Measurements from ENCODE around the gene PSPN. TPM values are rescaled to one million over a fixed set of nuclear protein-coding genes. Genes with fewer than 3 reads are reported as not detected.

PSPN gene
- total RNA-seq, 1 experiment from 2014 or later: 3.4 TPM

DNA sequence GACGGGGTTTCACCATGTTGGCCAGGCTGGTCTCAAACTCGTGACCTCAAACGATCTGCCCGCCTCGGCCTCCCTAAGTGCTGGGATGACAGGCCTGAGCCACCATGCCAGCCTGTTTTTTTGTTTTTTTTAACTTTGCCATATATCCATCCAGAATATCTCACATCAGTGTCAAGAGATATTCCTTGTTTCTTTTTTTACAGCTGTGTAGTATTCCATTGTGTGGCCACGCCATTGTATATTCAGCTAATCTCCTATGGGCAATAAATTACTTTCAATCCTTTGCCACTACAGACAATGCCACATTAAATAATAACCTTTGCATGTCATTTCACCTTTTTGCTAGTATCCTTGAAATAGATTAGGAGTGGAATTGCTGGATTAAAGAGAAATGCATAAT, 33.6 kb upstream of the PSPN start (continued):
- TF ChIP-seq, protein P1, sequence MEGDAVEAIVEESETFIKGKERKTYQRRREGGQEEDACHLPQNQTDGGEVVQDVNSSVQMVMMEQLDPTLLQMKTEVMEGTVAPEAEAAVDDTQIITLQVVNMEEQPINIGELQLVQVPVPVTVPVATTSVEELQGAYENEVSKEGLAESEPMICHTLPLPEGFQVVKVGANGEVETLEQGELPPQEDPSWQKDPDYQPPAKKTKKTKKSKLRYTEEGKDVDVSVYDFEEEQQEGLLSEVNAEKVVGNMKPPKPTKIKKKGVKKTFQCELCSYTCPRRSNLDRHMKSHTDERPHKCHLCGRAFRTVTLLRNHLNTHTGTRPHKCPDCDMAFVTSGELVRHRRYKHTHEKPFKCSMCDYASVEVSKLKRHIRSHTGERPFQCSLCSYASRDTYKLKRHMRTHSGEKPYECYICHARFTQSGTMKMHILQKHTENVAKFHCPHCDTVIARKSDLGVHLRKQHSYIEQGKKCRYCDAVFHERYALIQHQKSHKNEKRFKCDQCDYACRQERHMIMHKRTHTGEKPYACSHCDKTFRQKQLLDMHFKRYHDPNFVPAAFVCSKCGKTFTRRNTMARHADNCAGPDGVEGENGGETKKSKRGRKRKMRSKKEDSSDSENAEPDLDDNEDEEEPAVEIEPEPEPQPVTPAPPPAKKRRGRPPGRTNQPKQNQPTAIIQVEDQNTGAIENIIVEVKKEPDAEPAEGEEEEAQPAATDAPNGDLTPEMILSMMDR (IDR thresholded peaks at IDR 0.05 in 2 of 3, conservative IDR thresholded peaks at IDR 0.05 in 1 of 3; ENCODE audit: borderline replicate concordance in 1 of 3, insufficient read depth in 1 of 3, low read depth in 2 of 3, low read length in 2 of 3): no peak
- TF ChIP-seq ZNF274 (IDR thresholded peaks at IDR 0.05; ENCODE audit: low read depth, low read length) (no peak), YY1 (IDR thresholded peaks at IDR 0.05; ENCODE audit: extremely low read depth, insufficient replicate concordance, low read depth, low read length) (no peak), SRF (IDR thresholded peaks at IDR 0.05; ENCODE audit: low read depth) (no peak), FOSL1 (IDR thresholded peaks at IDR 0.05; ENCODE audit: low read depth) (no peak), POLR2A (IDR thresholded peaks at IDR 0.05; ENCODE audit: borderline replicate concordance, extremely low read depth, insufficient read depth, insufficient read length) (no peak), JUND (IDR thresholded peaks at IDR 0.05) (no peak)

DNA sequence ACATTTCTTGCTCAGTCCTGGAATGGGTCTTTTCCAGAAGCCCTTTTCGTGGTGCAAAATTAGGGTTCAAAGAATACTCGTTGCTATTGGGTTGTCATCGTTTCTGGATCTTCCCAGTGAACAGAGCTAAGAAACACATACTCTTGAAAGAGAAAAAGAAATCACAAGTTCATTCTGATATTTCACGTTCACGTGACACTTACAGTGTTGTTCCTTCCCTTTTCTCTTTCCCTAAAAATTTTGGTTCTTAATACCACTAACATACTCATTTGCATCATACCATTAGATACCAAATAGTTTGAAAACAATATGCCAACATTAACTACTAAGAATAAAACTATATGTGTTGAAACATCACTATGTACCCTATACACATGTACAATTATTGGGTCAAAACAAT, 30.7 kb upstream of the PSPN start:
- no peak for TF ChIP-seq YY1 (IDR thresholded peaks at IDR 0.05; ENCODE audit: extremely low read depth, insufficient replicate concordance, low read depth, low read length)
- no peak for TF ChIP-seq EZH2phosphoT487 (IDR thresholded peaks at IDR 0.05; ENCODE audit: borderline replicate concordance)
- TF ChIP-seq, protein P2, sequence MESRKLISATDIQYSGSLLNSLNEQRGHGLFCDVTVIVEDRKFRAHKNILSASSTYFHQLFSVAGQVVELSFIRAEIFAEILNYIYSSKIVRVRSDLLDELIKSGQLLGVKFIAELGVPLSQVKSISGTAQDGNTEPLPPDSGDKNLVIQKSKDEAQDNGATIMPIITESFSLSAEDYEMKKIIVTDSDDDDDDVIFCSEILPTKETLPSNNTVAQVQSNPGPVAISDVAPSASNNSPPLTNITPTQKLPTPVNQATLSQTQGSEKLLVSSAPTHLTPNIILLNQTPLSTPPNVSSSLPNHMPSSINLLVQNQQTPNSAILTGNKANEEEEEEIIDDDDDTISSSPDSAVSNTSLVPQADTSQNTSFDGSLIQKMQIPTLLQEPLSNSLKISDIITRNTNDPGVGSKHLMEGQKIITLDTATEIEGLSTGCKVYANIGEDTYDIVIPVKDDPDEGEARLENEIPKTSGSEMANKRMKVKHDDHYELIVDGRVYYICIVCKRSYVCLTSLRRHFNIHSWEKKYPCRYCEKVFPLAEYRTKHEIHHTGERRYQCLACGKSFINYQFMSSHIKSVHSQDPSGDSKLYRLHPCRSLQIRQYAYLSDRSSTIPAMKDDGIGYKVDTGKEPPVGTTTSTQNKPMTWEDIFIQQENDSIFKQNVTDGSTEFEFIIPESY (IDR thresholded peaks at IDR 0.05; ENCODE audit: extremely low read depth, insufficient replicate concordance, low read length): no peak
- no peak for TF ChIP-seq EZH2 (IDR thresholded peaks at IDR 0.05)
- no peak for TF ChIP-seq EGR1 (IDR thresholded peaks at IDR 0.05; ENCODE audit: low read depth)
- TF ChIP-seq, protein P3, sequence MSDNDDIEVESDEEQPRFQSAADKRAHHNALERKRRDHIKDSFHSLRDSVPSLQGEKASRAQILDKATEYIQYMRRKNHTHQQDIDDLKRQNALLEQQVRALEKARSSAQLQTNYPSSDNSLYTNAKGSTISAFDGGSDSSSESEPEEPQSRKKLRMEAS (IDR thresholded peaks at IDR 0.05): no peak
- no peak for TF ChIP-seq SRF (IDR thresholded peaks at IDR 0.05; ENCODE audit: low read depth)
- no peak for TF ChIP-seq POLR2AphosphoS5 (IDR thresholded peaks at IDR 0.05; ENCODE audit: low read depth, low read length)
- no peak for TF ChIP-seq RAD21 (IDR thresholded peaks at IDR 0.05; ENCODE audit: low read depth)
- no peak for TF ChIP-seq TCF7L2 (IDR thresholded peaks at IDR 0.05; ENCODE audit: borderline replicate concordance, extremely low read depth, insufficient read depth, insufficient read length)
- no peak for TF ChIP-seq CBX3 (IDR thresholded peaks at IDR 0.05; ENCODE audit: low read depth)
- TF ChIP-seq POLR2A (IDR thresholded peaks at IDR 0.05; ENCODE audit: borderline replicate concordance, extremely low read depth, insufficient read depth, insufficient read length): no peak
- no peak for TF ChIP-seq ZNF274 (IDR thresholded peaks at IDR 0.05; ENCODE audit: low read depth, low read length)
- TF ChIP-seq, protein P4, sequence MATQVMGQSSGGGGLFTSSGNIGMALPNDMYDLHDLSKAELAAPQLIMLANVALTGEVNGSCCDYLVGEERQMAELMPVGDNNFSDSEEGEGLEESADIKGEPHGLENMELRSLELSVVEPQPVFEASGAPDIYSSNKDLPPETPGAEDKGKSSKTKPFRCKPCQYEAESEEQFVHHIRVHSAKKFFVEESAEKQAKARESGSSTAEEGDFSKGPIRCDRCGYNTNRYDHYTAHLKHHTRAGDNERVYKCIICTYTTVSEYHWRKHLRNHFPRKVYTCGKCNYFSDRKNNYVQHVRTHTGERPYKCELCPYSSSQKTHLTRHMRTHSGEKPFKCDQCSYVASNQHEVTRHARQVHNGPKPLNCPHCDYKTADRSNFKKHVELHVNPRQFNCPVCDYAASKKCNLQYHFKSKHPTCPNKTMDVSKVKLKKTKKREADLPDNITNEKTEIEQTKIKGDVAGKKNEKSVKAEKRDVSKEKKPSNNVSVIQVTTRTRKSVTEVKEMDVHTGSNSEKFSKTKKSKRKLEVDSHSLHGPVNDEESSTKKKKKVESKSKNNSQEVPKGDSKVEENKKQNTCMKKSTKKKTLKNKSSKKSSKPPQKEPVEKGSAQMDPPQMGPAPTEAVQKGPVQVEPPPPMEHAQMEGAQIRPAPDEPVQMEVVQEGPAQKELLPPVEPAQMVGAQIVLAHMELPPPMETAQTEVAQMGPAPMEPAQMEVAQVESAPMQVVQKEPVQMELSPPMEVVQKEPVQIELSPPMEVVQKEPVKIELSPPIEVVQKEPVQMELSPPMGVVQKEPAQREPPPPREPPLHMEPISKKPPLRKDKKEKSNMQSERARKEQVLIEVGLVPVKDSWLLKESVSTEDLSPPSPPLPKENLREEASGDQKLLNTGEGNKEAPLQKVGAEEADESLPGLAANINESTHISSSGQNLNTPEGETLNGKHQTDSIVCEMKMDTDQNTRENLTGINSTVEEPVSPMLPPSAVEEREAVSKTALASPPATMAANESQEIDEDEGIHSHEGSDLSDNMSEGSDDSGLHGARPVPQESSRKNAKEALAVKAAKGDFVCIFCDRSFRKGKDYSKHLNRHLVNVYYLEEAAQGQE (IDR thresholded peaks at IDR 0.05; ENCODE audit: low read depth): no peak
- no TSS peak for BruUV-seq (replicated peaks)
- Histone ChIP-seq H3K36me3 (ENCODE audit: control insufficient read depth in 1 of 2, insufficient read depth in 2 of 2, low read length in 2 of 2) (no peaks in the 10 kb centered on the region), H3K4me1 (ENCODE audit: control insufficient read depth in 1 of 2, insufficient read depth in 2 of 2, low read length in 2 of 2) (no peaks in the 10 kb centered on the region), H4K20me1 (ENCODE audit: insufficient read depth) (no peaks in the 10 kb centered on the region), H3K9ac (ENCODE audit: low read length) (no peak overlapping the region), H3K9me3 (ENCODE audit: control insufficient read depth in 1 of 2, insufficient read depth in 1 of 2, low read depth in 1 of 2, low read length in 2 of 2) (no peaks in the 10 kb centered on the region), H3K4me2 (ENCODE audit: low read length) (no peak overlapping the region), H3K4me3 (replicated peaks in 1 of 2; ENCODE audit: low read depth in 1 of 2, low read length in 2 of 2) (no peak overlapping the region), H3K79me2 (ENCODE audit: insufficient read depth, low read length) (no peaks in the 10 kb centered on the region), H2AFZ (ENCODE audit: low read depth, low read length, poor library complexity, severe bottlenecking) (no peak overlapping the region), H3K27ac (ENCODE audit: low read depth, low read length) (no peak overlapping the region), H3K27me3 (ENCODE audit: insufficient read depth, low read length) (no peaks in the 10 kb centered on the region), H3K9me2 (ENCODE audit: insufficient read depth) (no peaks in the 10 kb centered on the region)
- intact Hi-C loops (cut with micrococcal nuclease): no loop called here
- CTCF ChIA-PET: no interaction called here
- RAD21 ChIA-PET (ENCODE audit: low non-redundant PET in 1 of 2, low total read pairs in 2 of 2, uncharacterized antibody in 2 of 2, unreplicated experiment in 2 of 2): no interaction called here
- POLR2A ChIA-PET: no interaction called here
- DNase-seq (ENCODE audit: low read depth, low spot score) (no peak), ATAC-seq (no peak)
